H9 (cell line): ENCODE results near the gene PDE2A. TPM values are rescaled to one million over a fixed set of nuclear protein-coding genes. Genes with fewer than 3 reads are reported as not detected.

Experiments used
- DNase-seq: peaks from one replicate; pipeline ENCODE4 v3.0.0-alpha.2; 2017
- H2AFZ ChIP-seq: one replicate; pipeline ENCODE4 v1.6.1; 2013; ENCODE audit warnings: mild to moderate bottlenecking, low read length, control low read depth, moderate library complexity
- H2AK5ac ChIP-seq: 2 replicates; pipeline ENCODE4 v1.6.1; 2013; ENCODE audit warnings: low read length, control low read depth, mixed read lengths; ENCODE audit not compliant: insufficient read length
- H2BK120ac ChIP-seq: one replicate; pipeline ENCODE4 v1.6.1; 2013; ENCODE audit warnings: low read depth, mild to moderate bottlenecking, low read length, control low read depth, inconsistent platforms; ENCODE audit not compliant: poor library complexity, severe bottlenecking
- H2BK12ac ChIP-seq: 2 replicates; pipeline ENCODE4 v1.6.1; 2013; ENCODE audit warnings: low read length, control low read depth, mixed read lengths, low read depth; ENCODE audit not compliant: insufficient read length
- H2BK15ac ChIP-seq: 2 replicates; pipeline ENCODE4 v1.6.1; 2013; ENCODE audit warnings: low read depth, low read length, control low read depth
- H2BK20ac ChIP-seq: one replicate; pipeline ENCODE4 v1.6.1; 2013; ENCODE audit warnings: low read depth, mild to moderate bottlenecking, low read length, control low read depth, inconsistent platforms; ENCODE audit not compliant: poor library complexity, severe bottlenecking
- H2BK5ac ChIP-seq: 2 replicates; pipeline ENCODE4 v1.6.1; 2013; ENCODE audit warnings: low read length, control low read depth, mixed read lengths; ENCODE audit not compliant: insufficient read length
- H3K14ac ChIP-seq: 2 replicates; pipeline ENCODE4 v1.6.1; 2013; ENCODE audit warnings: low read length, control low read depth; ENCODE audit not compliant: insufficient read depth
- H3K18ac ChIP-seq: 2 replicates; pipeline ENCODE4 v1.6.1; 2013; ENCODE audit warnings: low read depth, mild to moderate bottlenecking, mixed read lengths, low read length, control low read depth; ENCODE audit not compliant: insufficient read length
- H3K23ac ChIP-seq: 2 replicates; pipeline ENCODE4 v1.6.1; 2013; ENCODE audit warnings: low read length, control low read depth, mixed read lengths, low read depth; ENCODE audit not compliant: insufficient read length
- H3K23me2 ChIP-seq: 2 replicates; pipeline ENCODE4 v1.6.1; 2013; ENCODE audit warnings: low read depth, mild to moderate bottlenecking, mixed read lengths, low read length, control low read depth; ENCODE audit not compliant: insufficient read length, poor library complexity, severe bottlenecking
- H3K27ac ChIP-seq: 2 replicates; pipeline ENCODE4 v1.5.1; 2013; ENCODE audit warnings: low read length, control low read depth, mixed read lengths, low read depth; ENCODE audit not compliant: insufficient read length
- H3K27me3 ChIP-seq: 2 replicates; pipeline ENCODE4 v1.6.1; 2013; ENCODE audit warnings: low read length, control low read depth, inconsistent platforms; ENCODE audit not compliant: insufficient read depth
- H3K4ac ChIP-seq: 2 replicates; pipeline ENCODE4 v1.6.1; 2013; ENCODE audit warnings: low read depth, mild to moderate bottlenecking, control low read depth, inconsistent platforms, low read length, moderate library complexity
- H3K4me1 ChIP-seq: 2 replicates; pipeline ENCODE4 v1.6.1; 2013; ENCODE audit warnings: low read length, control low read depth, inconsistent platforms; ENCODE audit not compliant: insufficient read depth
- H3K4me2 ChIP-seq: 2 replicates; pipeline ENCODE4 v1.6.1; 2013; ENCODE audit warnings: low read length, control low read depth, mixed read lengths; ENCODE audit not compliant: insufficient read length, insufficient read depth
- H3K56ac ChIP-seq: 2 replicates; pipeline ENCODE4 v1.6.1; 2013; ENCODE audit warnings: low read depth, mild to moderate bottlenecking, mixed read lengths, low read length, control low read depth; ENCODE audit not compliant: insufficient read length
- H3K79me1 ChIP-seq: 2 replicates; pipeline ENCODE4 v1.6.1; 2013; ENCODE audit warnings: low read depth, mild to moderate bottlenecking, moderate library complexity, low read length, control low read depth, inconsistent platforms; ENCODE audit not compliant: insufficient read depth, poor library complexity, severe bottlenecking
- H3K79me2 ChIP-seq: 2 replicates; pipeline ENCODE4 v1.6.1; 2013; ENCODE audit warnings: low read length, control low read depth, inconsistent platforms; ENCODE audit not compliant: insufficient read depth
- H3K9ac ChIP-seq: 2 replicates; pipeline ENCODE4 v1.6.1; 2013; ENCODE audit warnings: low read length, control low read depth, mixed read lengths; ENCODE audit not compliant: insufficient read length; ENCODE audit errors: extremely low read depth
- H3K9me3 ChIP-seq: one replicate; pipeline ENCODE4 v1.6.1; 2013; ENCODE audit warnings: low read depth, low read length, inconsistent platforms; ENCODE audit not compliant: control insufficient read depth
- H3T11ph ChIP-seq: one replicate; pipeline ENCODE4 v1.6.1; 2013; ENCODE audit warnings: mild to moderate bottlenecking, low read length, control low read depth, inconsistent platforms
- H4K20me1 ChIP-seq: one replicate; pipeline ENCODE4 v1.6.1; 2013; ENCODE audit not compliant: control insufficient read depth, insufficient read length, insufficient read depth
- H4K5ac ChIP-seq: 2 replicates; pipeline ENCODE4 v1.6.1; 2013; ENCODE audit warnings: low read depth, mild to moderate bottlenecking, mixed read lengths, low read length, control low read depth; ENCODE audit not compliant: insufficient read length
- H4K8ac ChIP-seq: replicated peaks from 2 replicates; pipeline ENCODE4 v1.6.1; 2013; ENCODE audit warnings: low read length, control low read depth, mixed read lengths, low read depth; ENCODE audit not compliant: insufficient read length
- H4K91ac ChIP-seq: 2 replicates; pipeline ENCODE4 v1.6.1; 2013; ENCODE audit warnings: low read depth, mild to moderate bottlenecking, moderate library complexity, mixed read lengths, low read length, control low read depth; ENCODE audit not compliant: insufficient read length
- H3K27ac Mint-ChIP-seq, 3 experiments: 2 replicates in 2 of 3; 3 replicates in 1 of 3; pipeline ENCODE4 v1.8.0; 2020 to 2021; ENCODE audit warnings: mixed read lengths in 3 of 3, mild to moderate bottlenecking in 1 of 3, moderate library complexity in 1 of 3
- H3K27me3 Mint-ChIP-seq: 2 replicates; pipeline ENCODE4 v1.8.0; 2021; ENCODE audit warnings: low read depth, mild to moderate bottlenecking, moderate library complexity, mixed read lengths
- H3K36me3 Mint-ChIP-seq, 3 experiments: 2 replicates in 2 of 3; 3 replicates in 1 of 3; pipeline ENCODE4 v1.8.0; 2020 to 2021; ENCODE audit warnings: low read depth in 3 of 3, mixed read lengths in 3 of 3; ENCODE audit not compliant: insufficient read depth in 1 of 3
- H3K4me1 Mint-ChIP-seq, 2 experiments: 2 replicates each; pipeline ENCODE4 v1.8.0; 2020; ENCODE audit warnings: mixed read lengths in 2 of 2
- H3K4me3 Mint-ChIP-seq, 2 experiments: 2 replicates in 1 of 2; 3 replicates in 1 of 2; pipeline ENCODE4 v1.8.0; 2020 to 2021; ENCODE audit warnings: mild to moderate bottlenecking in 2 of 2, mixed read lengths in 2 of 2, moderate library complexity in 1 of 2
- H3K9me3 Mint-ChIP-seq, 2 experiments: 2 replicates in 1 of 2; 3 replicates in 1 of 2; pipeline ENCODE4 v1.8.0; 2020; ENCODE audit warnings: mild to moderate bottlenecking in 2 of 2, mixed read lengths in 2 of 2, moderate library complexity in 1 of 2
- CTCF ChIP-seq: fragments of 200-600 bp; sonication (generic); conservative IDR thresholded peaks from 3 replicates; pipeline ENCODE4 v1.8.0; 2021; ENCODE audit warnings: antibody characterized with exemption, mild to moderate bottlenecking
- WGBS: extraction: QIAGEN DNeasy Blood & Tissue Kit; methylation state at CpG from one replicate; pipeline ENCODE4 v1.1.7; 2013; ENCODE audit warnings: missing lambda C conversion rate, low lambda C conversion rate, mixed read lengths; ENCODE audit not compliant: insufficient read length; ENCODE audit errors: extremely low coverage; 5-methylcytosine and 5-hydroxymethylcytosine counted together
- total RNA-seq: library from RNA; stranded (reverse); gene quantifications from 2 replicates; pipeline ENCODE4 v1.2.1, GENCODE V29; 2021

The PDE2A gene
- total RNA-seq, 1 experiment from 2014 or later, result 3.4 TPM

GRCh38 chr11:72719551-72719950 is 45.3 kb upstream of the PDE2A start:
- Histone ChIP-seq H4K20me1 (no peaks in the 10 kb centered on the region), H3K9me3 (no peaks in the 10 kb centered on the region), H2BK120ac (no peak overlapping the region), H3K18ac (no peak overlapping the region), H4K5ac (no peak overlapping the region), H3K56ac (no peak overlapping the region), H4K91ac (no peak overlapping the region), H2BK20ac (no peak overlapping the region), H2AFZ (no peak overlapping the region), H2BK5ac (no peak overlapping the region), H3K79me1 (peaks cover 4% of the 10 kb centered on the region), H3K4me1 (no peaks in the 10 kb centered on the region), H3K4me2 (no peak overlapping the region), H3K4ac (no peak overlapping the region), H3K23me2 (no peaks in the 10 kb centered on the region), H2BK15ac (no peak overlapping the region), H2AK5ac (no peak overlapping the region), H3K27ac (no peak overlapping the region), H3K79me2 (peaks cover 8% of the 10 kb centered on the region; the same call in 1 of the 2 replicates), H2BK12ac (no peak overlapping the region), H3K14ac (no peak overlapping the region), H3K9ac (no peak overlapping the region), H3K27me3 (no peaks in the 10 kb centered on the region), H3K23ac (no peak overlapping the region), H4K8ac (no peak overlapping the region), H3T11ph (no peak overlapping the region)
- no peak overlapping the region for H3K4me3 Mint-ChIP-seq
- no peak for DNase-seq
- H3K36me3 Mint-ChIP-seq, result peaks cover 6 to 19% (median 10%) of the 10 kb centered on the region in 3 experiments; a peak in 4 of 7 replicates
- peaks cover 8 to 17% of the 10 kb centered on the region in 2 experiments for H3K4me1 Mint-ChIP-seq
- H3K27me3 Mint-ChIP-seq, result no peaks in the 10 kb centered on the region
- WGBS, result no CpG with 5 or more reads among the region's 4 CpGs
- peak overlapping the region in 2 of 3 experiments; percentile 72 to 79; a peak in 3 of 7 replicates for H3K27ac Mint-ChIP-seq
- no peaks in the 10 kb centered on the region for H3K9me3 Mint-ChIP-seq
- no peak for TF ChIP-seq CTCF
